GM10248 (cell line): ENCODE data around the gene STK38L.

Experiments
- CTCF ChIA-PET: fragments of 300-600 bp; sonication (Branson Sonifier 250); formaldehyde crosslinking; extraction: SDS; loops from one replicate; lab custom pipeline; 2021; ENCODE audit warnings: antibody characterized with exemption; lab: Yijun Ruan, JAX
- POLR2A ChIA-PET: fragments of 350-650 bp; sonication (Branson Sonifier 250); formaldehyde crosslinking; extraction: SDS; loops from one replicate; lab custom pipeline; 2020; ENCODE audit warnings: antibody characterized with exemption; lab: Yijun Ruan, JAX
- DNase-seq: peaks from one replicate; pipeline ENCODE4 v3.0.0; 2012; ENCODE audit errors: extremely low spot score
- TF ChIP-seq, protein P1 (sequence below): IDR thresholded peaks from 2 replicates; pipeline ENCODE4 v1.5.1; 2012; ENCODE audit warnings: mild to moderate bottlenecking, low read depth; ENCODE audit errors: extremely low read depth, missing control alignments, control extremely low read depth

The STK38L gene

DNA sequence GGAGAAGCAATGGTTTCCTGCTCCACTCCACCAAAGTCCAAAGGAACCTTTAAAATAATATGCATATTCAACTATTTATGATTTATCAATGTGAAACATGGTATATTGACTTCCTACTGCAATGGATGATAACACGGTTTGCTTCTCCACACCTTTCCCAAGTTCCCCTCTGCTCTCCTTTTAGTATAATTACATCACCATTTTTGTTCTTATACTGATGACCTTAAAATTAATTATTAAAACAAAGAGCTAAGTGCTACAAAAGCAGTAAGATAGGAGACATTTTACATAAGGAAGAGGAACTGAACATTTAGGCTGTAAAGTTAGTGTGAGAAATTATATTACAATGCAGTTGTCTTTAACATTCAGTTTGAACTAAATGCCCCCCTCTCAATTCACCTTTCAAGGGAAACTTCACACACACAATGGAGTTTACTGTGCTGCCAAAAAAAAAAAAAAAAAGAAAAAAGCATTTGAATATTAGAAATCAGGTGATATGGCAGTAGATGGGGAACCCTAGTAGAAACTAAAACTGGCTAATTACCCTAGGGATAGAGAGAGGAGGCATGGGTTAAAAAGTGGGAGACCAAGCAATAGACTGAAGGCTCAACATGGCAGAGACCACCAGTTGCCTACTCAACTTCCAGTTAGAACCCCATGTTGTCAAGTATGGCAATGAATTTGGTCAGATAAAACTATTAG is 37.1 kb upstream of the STK38L start:
- CTCF ChIA-PET, result interaction anchor here (1.0 to 1.8 kb wide), 4 partner anchors 15 to 88 kb away, joined by 3 to 12 read pairs (median 4); no protein-coding TSS in a partner anchor
- TF ChIP-seq, protein P1, sequence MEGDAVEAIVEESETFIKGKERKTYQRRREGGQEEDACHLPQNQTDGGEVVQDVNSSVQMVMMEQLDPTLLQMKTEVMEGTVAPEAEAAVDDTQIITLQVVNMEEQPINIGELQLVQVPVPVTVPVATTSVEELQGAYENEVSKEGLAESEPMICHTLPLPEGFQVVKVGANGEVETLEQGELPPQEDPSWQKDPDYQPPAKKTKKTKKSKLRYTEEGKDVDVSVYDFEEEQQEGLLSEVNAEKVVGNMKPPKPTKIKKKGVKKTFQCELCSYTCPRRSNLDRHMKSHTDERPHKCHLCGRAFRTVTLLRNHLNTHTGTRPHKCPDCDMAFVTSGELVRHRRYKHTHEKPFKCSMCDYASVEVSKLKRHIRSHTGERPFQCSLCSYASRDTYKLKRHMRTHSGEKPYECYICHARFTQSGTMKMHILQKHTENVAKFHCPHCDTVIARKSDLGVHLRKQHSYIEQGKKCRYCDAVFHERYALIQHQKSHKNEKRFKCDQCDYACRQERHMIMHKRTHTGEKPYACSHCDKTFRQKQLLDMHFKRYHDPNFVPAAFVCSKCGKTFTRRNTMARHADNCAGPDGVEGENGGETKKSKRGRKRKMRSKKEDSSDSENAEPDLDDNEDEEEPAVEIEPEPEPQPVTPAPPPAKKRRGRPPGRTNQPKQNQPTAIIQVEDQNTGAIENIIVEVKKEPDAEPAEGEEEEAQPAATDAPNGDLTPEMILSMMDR, result no peak
- POLR2A ChIA-PET, result interaction anchor here (1.0 to 1.7 kb wide), 4 partner anchors 10 to 27 kb away, joined by 3 to 12 read pairs (median 4); no protein-coding TSS in a partner anchor
- no peak for DNase-seq

DNA sequence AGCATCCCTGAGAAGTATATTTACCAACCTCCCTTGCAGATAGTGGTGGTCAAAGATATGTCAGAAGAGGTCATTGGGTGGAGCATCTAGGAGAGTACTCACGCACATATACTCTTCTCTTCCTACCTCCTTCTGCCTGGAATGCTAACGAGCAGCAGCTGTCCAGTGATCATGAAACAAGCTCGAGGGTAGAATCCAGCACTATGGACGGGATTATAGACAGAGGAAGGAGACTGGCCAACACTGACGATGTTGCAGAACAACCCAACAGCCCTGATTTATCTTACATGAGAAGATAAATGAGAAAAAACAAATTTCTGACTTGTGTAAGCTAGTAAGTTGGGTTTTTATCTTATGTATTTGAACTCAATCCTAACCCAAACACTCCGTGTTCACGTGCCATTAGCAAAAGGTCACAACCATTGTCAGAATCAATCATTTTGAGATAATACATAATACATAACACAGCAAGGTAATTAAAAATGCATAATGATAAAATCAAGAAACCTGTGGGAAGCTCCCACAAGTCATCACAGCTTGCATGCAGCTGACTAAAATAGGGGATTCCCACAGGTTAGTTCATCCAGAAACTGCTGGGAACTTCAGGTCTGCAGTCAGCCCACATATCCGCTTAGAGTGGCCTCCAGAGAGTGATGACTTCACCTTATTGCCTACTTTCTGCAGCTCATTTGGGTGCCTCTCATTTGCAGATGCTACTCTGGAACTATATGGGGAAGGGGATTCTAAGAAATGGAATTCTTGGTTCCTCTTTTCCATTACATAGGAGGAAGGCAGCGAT is 36.3 kb upstream of the STK38L start:
- ChIA-PET CTCF (interaction anchor here (0.8 to 1.8 kb wide), 8 partner anchors 14 to 167 kb away, joined by 3 to 12 read pairs (median 3); partner anchors contain the start of gene STK38L), POLR2A (interaction anchor here (0.6 to 1.7 kb wide), 5 partner anchors 10 to 46 kb away, joined by 3 to 12 read pairs (median 3); no protein-coding TSS in a partner anchor)
- TF ChIP-seq, protein P1, result no peak
- DNase-seq, result peak; percentile 62

- POLR2A ChIA-PET, result interaction anchor here (1.0 to 1.7 kb wide), 3 partner anchors 9 to 28 kb away, joined by 3 to 12 read pairs (median 5); no protein-coding TSS in a partner anchor
- no peak for DNase-seq
- TF ChIP-seq, protein P1, result no peak
- CTCF ChIA-PET, result interaction anchor here (0.8 to 1.8 kb wide), 6 partner anchors 13 to 167 kb away, joined by 3 to 12 read pairs (median 4); partner anchors contain the start of gene STK38L
Measured at GRCh38 chr12:27208414-27208750, 35.7 kb upstream of the STK38L start.

GRCh38 chr12:27209257-27209910 is 34.7 kb upstream of the STK38L start:
- POLR2A ChIA-PET, result interaction anchor here (0.5 kb wide), 1 partner anchor 93 kb away, joined by 4 read pairs; no protein-coding TSS in a partner anchor
- TF ChIP-seq, protein P1, result no peak
- CTCF ChIA-PET, result interaction anchor here (0.6 to 1.5 kb wide), 4 partner anchors 8 to 18 kb away, joined by 3 read pairs; no protein-coding TSS in a partner anchor
- no peak for DNase-seq

GRCh38 chr12:27210187-27210586 is 33.9 kb upstream of the STK38L start:
- TF ChIP-seq, protein P1, result no peak
- no peak for DNase-seq
- CTCF ChIA-PET, result interaction anchor here (0.9 to 1.5 kb wide), 2 partner anchors 10 to 19 kb away, joined by 3 read pairs; no protein-coding TSS in a partner anchor
- POLR2A ChIA-PET, result no interaction called here
